Stimulated activated naive CD8-positive, alpha-beta T cell treated with anti-CD3 and anti-CD28 coated beads, Interleukin-15, Interleukin-2, amounts not matched to agents 100 U/mL and 50 U/mL, for 24 hours (primary cell): ENCODE results near the gene TNFAIP1.

Experiments
- ATAC-seq: fragments of 150-1000 bp; cut with Tn5 transposase; one replicate; pipeline ENCODE4 v1.10.0; 2021
- DNase-seq: peaks from one replicate; pipeline ENCODE4 v3.0.0; 2021

TNFAIP1 gene

GRCh38 chr17:28345419-28346198 lies 10.0 kb downstream of the TNFAIP1 start:
- DNase-seq: no peak
- no peak for ATAC-seq

- DNase-seq: no peak
- no peak for ATAC-seq
These were observed 10.6 kb downstream of the TNFAIP1 start for GRCh38 chr17:28346199-28346580.

- ATAC-seq: no peak
These were observed 11.2 kb downstream of the TNFAIP1 start for GRCh38 chr17:28346746-28347246.

GRCh38 chr17:28347261-28347891 lies 11.8 kb downstream of the TNFAIP1 start:
- no peak for DNase-seq
- no peak for ATAC-seq

More at GRCh38 chr17:28346746-28347246, 11.2 kb downstream of the TNFAIP1 start:
- no peak for DNase-seq

- DNase-seq (no peak), ATAC-seq (no peak)
These were observed 13.4 kb downstream of the TNFAIP1 start for GRCh38 chr17:28348979-28349378.

GRCh38 chr17:28350271-28350670 lies 14.7 kb downstream of the TNFAIP1 start:
- ATAC-seq (no peak), DNase-seq (no peak)

- ATAC-seq (peak; percentile 100), DNase-seq (peak; percentile 97)
These were observed 21.7 kb downstream of the TNFAIP1 start, which contains the start of gene POLDIP2 for GRCh38 chr17:28357061-28357900. Gene POLDIP2, minus strand, starts transcription at chr17:28357527. Its CDS starts 79 bp downstream, at chr17:28357448.

- no peak for ATAC-seq
- DNase-seq: no peak
These were observed 22.3 kb downstream of the TNFAIP1 start for GRCh38 chr17:28357901-28358197.

GRCh38 chr17:28363186-28363585 lies 27.6 kb downstream of the TNFAIP1 start:
- ATAC-seq (no peak), DNase-seq (no peak)

GRCh38 chr17:28363776-28364650 lies 28.5 kb downstream of the TNFAIP1 start:
- no peak for ATAC-seq
- DNase-seq: no peak

GRCh38 chr17:28364665-28365363 lies 29.3 kb downstream of the TNFAIP1 start, which contains the start of gene SEBOX:
Gene SEBOX, minus strand, starts transcription at chr17:28365199. Its CDS starts 48 bp downstream, at chr17:28365151.
- DNase-seq (no peak), ATAC-seq (no peak)

- DNase-seq (no peak), ATAC-seq (no peak)
These were observed 29.9 kb downstream of the TNFAIP1 start for GRCh38 chr17:28365487-28365886.

- no peak for ATAC-seq
- no peak for DNase-seq
These were observed 31.0 kb downstream of the TNFAIP1 start for GRCh38 chr17:28366605-28367004.

- ATAC-seq: no peak
- no peak for DNase-seq
These were observed 32.2 kb downstream of the TNFAIP1 start for GRCh38 chr17:28367641-28368305.

GRCh38 chr17:28368306-28368831 lies 32.8 kb downstream of the TNFAIP1 start:
- ATAC-seq (no peak), DNase-seq (no peak)

GRCh38 chr17:28368915-28369683 lies 33.5 kb downstream of the TNFAIP1 start:
- ATAC-seq: no peak
- no peak for DNase-seq

- no peak for DNase-seq
- no peak for ATAC-seq
These were observed 34.1 kb downstream of the TNFAIP1 start for GRCh38 chr17:28369684-28370034.

GRCh38 chr17:28370035-28370743 lies 34.6 kb downstream of the TNFAIP1 start, which contains the start of gene VTN:
Gene VTN, minus strand, starts transcription at chr17:28370307. Its CDS starts 104 bp downstream, at chr17:28370203.
- no peak for ATAC-seq

GRCh38 chr17:28370744-28371103 lies 35.2 kb downstream of the TNFAIP1 start:
- DNase-seq (no peak), ATAC-seq (no peak)

More at GRCh38 chr17:28370035-28370743, 34.6 kb downstream of the TNFAIP1 start, which contains the start of gene VTN:
- DNase-seq: no peak
